Activated CD8-positive, alpha-beta memory T cell treated with anti-CD3 and anti-CD28 coated beads, Interleukin-2, amount 50 U/mL, for 24 hours (primary cell): Measurements from ENCODE around the gene TMC3.

Experiments used
- DNase-seq: peaks from one replicate; pipeline ENCODE4 v3.0.0-alpha.2; 2020; ENCODE audit errors: extremely low read depth

The TMC3 gene

GRCh38 chr15:81322676-81323253, 51.2 kb downstream of the TMC3 start:
- no peak for DNase-seq

- DNase-seq: no peak
These were observed 52.3 kb downstream of the TMC3 start for GRCh38 chr15:81321667-81322066.

GRCh38 chr15:81317642-81318017, 56.4 kb downstream of the TMC3 start:
- no peak for DNase-seq

GRCh38 chr15:81316267-81316666, 57.7 kb downstream of the TMC3 start:
- DNase-seq: no peak

- DNase-seq: no peak
These were observed 58.4 kb downstream of the TMC3 start for GRCh38 chr15:81315452-81316175.

- DNase-seq: no peak
These were observed 59.6 kb downstream of the TMC3 start for GRCh38 chr15:81314378-81314777.

- DNase-seq: no peak
These were observed 60.3 kb downstream of the TMC3 start for GRCh38 chr15:81313686-81314085.

- no peak for DNase-seq
These were observed 61.0 kb downstream of the TMC3 start for GRCh38 chr15:81312790-81313543.

GRCh38 chr15:81311752-81312464, 62.1 kb downstream of the TMC3 start:
- DNase-seq: no peak

- DNase-seq: no peak
These were observed 63.5 kb downstream of the TMC3 start for GRCh38 chr15:81310480-81310879.

- no peak for DNase-seq
These were observed 64.2 kb downstream of the TMC3 start for GRCh38 chr15:81309647-81310450.

- no peak for DNase-seq
These were observed 65.8 kb downstream of the TMC3 start for GRCh38 chr15:81308260-81308659.

- DNase-seq: no peak
These were observed 69.8 kb downstream of the TMC3 start for GRCh38 chr15:81304226-81304625.

- no peak for DNase-seq
These were observed 70.5 kb downstream of the TMC3 start for GRCh38 chr15:81303244-81304225.

- DNase-seq: no peak
These were observed 71.3 kb downstream of the TMC3 start for GRCh38 chr15:81302701-81303109.

GRCh38 chr15:81301815-81302399, 72.1 kb downstream of the TMC3 start:
- no peak for DNase-seq

GRCh38 chr15:81301385-81301784, 72.6 kb downstream of the TMC3 start:
- no peak for DNase-seq

GRCh38 chr15:81299630-81300273, 74.3 kb downstream of the TMC3 start:
- no peak for DNase-seq

- DNase-seq: no peak
These were observed 74.9 kb downstream of the TMC3 start for GRCh38 chr15:81299156-81299555.
